ENCODE data around the gene STK32C. TPM values are rescaled to one million over a fixed set of nuclear protein-coding genes. Genes with fewer than 3 reads are reported as not detected.

STK32C gene
- total and polyA plus RNA-seq, 2 of the 4 experiments (the other 2 are of a cell fraction), result 5.0 to 8.3 TPM

DNA sequence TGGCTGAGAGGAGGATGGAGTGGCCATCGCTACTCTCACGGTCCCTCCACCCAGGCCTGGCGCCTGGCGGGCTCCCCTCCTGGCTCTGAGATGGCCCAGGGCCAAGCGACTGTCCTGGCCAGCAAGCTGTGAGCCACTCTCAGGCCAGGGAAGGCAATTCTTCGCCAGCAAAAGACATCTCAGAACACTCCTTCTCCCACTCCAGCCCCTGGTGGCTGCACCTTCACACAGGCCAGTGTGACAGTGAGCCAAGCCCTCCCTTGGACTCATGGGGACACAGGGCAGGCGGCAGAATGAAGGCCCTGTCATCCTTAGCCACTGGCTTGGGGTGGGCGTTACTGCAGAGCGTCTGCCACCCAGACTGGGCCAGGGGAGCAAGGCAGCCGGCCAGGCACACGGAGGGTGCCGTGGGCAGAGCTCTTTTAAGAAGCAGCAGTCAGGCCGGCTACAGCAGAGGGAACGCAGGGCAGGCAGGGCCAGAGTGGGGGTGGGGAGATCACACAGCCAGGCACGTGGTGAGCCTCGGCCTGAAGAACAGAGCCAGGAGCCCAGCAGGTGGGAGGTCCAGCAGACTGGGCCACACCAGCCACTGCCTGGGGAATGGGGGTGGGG lies 14.4 kb downstream of the STK32C start:
- Histone ChIP-seq H2BK5ac (ENCODE audit: low read depth, low read length, poor library complexity, severe bottlenecking) (no peak overlapping the region), H2AK5ac (ENCODE audit: low read depth, low read length) (no peak overlapping the region), H3K79me1 (ENCODE audit: low read depth in 1 of 2, low read length in 2 of 2) (no peaks in the 10 kb centered on the region), H3K36me3 (ENCODE audit: control insufficient read depth, insufficient read depth, low read length) (no peaks in the 10 kb centered on the region), H3K23ac (ENCODE audit: low read depth, low read length) (no peak overlapping the region), H4K20me1 (ENCODE audit: insufficient read depth, low read length) (no peaks in the 10 kb centered on the region), H4K5ac (ENCODE audit: low read depth, low read length) (no peak overlapping the region), H2BK120ac (ENCODE audit: low read depth, low read length) (no peak overlapping the region), H3K18ac (ENCODE audit: low read depth, low read length) (no peak overlapping the region), H3K27me3 (ENCODE audit: control insufficient read depth, insufficient read depth, low read length) (peaks cover 7% of the 10 kb centered on the region), H3K27ac (ENCODE audit: insufficient read depth, low read length) (no peak overlapping the region), H4K8ac (ENCODE audit: low read depth in 2 of 2, low read length in 2 of 2) (no peak overlapping the region), H3K4me1 (ENCODE audit: control insufficient read depth, insufficient read depth, low read length) (no peaks in the 10 kb centered on the region), H4K91ac (ENCODE audit: insufficient read depth, low read depth, low read length) (no peak overlapping the region), H2BK15ac (ENCODE audit: low read depth, low read length) (no peak overlapping the region), H2AK9ac (replicated peaks; ENCODE audit: low read depth, low read length, poor library complexity) (no peak overlapping the region), H3K14ac (replicated peaks; ENCODE audit: low read depth, low read length) (no peak overlapping the region), H3K56ac (ENCODE audit: extremely low read depth, insufficient read depth, low read length) (no peak overlapping the region), H3K9ac (ENCODE audit: low read depth, low read length) (no peak overlapping the region), H2BK20ac (ENCODE audit: low read depth, low read length) (no peak overlapping the region), H3K4me3 (ENCODE audit: insufficient read depth, low read depth, low read length) (no peak overlapping the region), H3K9me3 (ENCODE audit: control insufficient read depth, insufficient read depth, low read length) (peaks cover 1% of the 10 kb centered on the region), H3K4me2 (ENCODE audit: low read depth, low read length) (no peak overlapping the region), H2AFZ (replicated peaks; ENCODE audit: low read length, poor library complexity) (no peak overlapping the region), H3K9me1 (ENCODE audit: insufficient read depth, low read length) (no peaks in the 10 kb centered on the region), H3K4ac (ENCODE audit: low read depth, low read length) (no peak overlapping the region)
- dilution Hi-C loops (cut with HindIII; ENCODE audit: low sequenced_read_pairs, unreplicated experiment) (no loop called here), in situ Hi-C loops (cut with MboI; ENCODE audit: low sequenced_read_pairs) (no loop called here), intact Hi-C loops (cut with micrococcal nuclease) (no loop called here)
- WGBS, 2 experiments (ENCODE audit: extremely low coverage in 2 of 2, insufficient read length in 1 of 2), result 67% methylated on average over 1 of the region's 16 CpGs; no CpG with 5 or more reads in 1 of the 2 experiments
- DNase-seq (no peak), ATAC-seq (ENCODE audit: low read depth) (no peak)
- TF ChIP-seq SMC3 (IDR thresholded peaks at IDR 0.05; ENCODE audit: low read depth, low read length) (no peak), POLR2A (IDR thresholded peaks at IDR 0.05; ENCODE audit: low read depth, low read length) (no peak), CEBPB (IDR thresholded peaks at IDR 0.05; ENCODE audit: low read depth, low read length) (no peak), MAZ (IDR thresholded peaks at IDR 0.05; ENCODE audit: borderline replicate concordance, low read depth, low read length) (no peak), CHD1 (IDR thresholded peaks at IDR 0.05; ENCODE audit: low read depth, low read length) (no peak)
- TF ChIP-seq, protein P1, sequence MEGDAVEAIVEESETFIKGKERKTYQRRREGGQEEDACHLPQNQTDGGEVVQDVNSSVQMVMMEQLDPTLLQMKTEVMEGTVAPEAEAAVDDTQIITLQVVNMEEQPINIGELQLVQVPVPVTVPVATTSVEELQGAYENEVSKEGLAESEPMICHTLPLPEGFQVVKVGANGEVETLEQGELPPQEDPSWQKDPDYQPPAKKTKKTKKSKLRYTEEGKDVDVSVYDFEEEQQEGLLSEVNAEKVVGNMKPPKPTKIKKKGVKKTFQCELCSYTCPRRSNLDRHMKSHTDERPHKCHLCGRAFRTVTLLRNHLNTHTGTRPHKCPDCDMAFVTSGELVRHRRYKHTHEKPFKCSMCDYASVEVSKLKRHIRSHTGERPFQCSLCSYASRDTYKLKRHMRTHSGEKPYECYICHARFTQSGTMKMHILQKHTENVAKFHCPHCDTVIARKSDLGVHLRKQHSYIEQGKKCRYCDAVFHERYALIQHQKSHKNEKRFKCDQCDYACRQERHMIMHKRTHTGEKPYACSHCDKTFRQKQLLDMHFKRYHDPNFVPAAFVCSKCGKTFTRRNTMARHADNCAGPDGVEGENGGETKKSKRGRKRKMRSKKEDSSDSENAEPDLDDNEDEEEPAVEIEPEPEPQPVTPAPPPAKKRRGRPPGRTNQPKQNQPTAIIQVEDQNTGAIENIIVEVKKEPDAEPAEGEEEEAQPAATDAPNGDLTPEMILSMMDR (conservative IDR thresholded peaks at IDR 0.05; ENCODE audit: low read depth, low read length), result no peak
- TF ChIP-seq, protein P2, sequence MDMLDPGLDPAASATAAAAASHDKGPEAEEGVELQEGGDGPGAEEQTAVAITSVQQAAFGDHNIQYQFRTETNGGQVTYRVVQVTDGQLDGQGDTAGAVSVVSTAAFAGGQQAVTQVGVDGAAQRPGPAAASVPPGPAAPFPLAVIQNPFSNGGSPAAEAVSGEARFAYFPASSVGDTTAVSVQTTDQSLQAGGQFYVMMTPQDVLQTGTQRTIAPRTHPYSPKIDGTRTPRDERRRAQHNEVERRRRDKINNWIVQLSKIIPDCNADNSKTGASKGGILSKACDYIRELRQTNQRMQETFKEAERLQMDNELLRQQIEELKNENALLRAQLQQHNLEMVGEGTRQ (IDR thresholded peaks at IDR 0.05; ENCODE audit: low read depth, low read length), result no peak
- TF ChIP-seq, protein P3, sequence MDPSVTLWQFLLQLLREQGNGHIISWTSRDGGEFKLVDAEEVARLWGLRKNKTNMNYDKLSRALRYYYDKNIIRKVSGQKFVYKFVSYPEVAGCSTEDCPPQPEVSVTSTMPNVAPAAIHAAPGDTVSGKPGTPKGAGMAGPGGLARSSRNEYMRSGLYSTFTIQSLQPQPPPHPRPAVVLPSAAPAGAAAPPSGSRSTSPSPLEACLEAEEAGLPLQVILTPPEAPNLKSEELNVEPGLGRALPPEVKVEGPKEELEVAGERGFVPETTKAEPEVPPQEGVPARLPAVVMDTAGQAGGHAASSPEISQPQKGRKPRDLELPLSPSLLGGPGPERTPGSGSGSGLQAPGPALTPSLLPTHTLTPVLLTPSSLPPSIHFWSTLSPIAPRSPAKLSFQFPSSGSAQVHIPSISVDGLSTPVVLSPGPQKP (IDR thresholded peaks at IDR 0.05; ENCODE audit: borderline replicate concordance, low read depth, low read length), result no peak
- no TSS peak for BruUV-seq (replicated peaks)
- ChIA-PET POLR2A (ENCODE audit: unreplicated experiment) (no interaction called here), CTCF (no interaction called here)
